SK-N-SH (cell line): ENCODE data around the gene C6orf15.

Experiments used
- TEAD4 ChIP-seq: IDR thresholded peaks from 2 replicates; pipeline ENCODE4 v1.4.0; 2012; ENCODE audit warnings: mild to moderate bottlenecking, borderline replicate concordance; ENCODE audit not compliant: insufficient read depth
- TF ChIP-seq, protein P1 (sequence below): IDR thresholded peaks from 2 replicates; pipeline ENCODE4 v1.4.0; 2012; ENCODE audit warnings: low read depth

DNA sequence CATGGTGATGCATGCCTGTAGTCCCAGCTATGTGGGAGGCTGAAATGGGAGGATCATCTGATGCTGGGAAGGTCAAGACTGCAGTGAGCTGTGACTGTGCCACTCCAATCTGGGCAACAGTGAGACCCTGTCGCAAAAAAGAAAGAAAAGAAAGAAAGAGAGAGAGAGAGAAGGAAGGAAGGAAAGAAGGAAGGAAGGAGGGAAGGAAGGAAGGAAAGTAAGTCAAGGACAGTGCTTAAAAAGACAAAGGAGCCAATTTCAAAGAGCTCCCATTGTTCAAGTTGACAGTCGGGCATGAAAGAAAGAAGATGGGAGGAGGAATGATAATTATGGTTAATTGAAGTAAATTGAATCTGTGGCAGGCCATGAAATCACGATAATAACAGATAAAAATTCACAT is 16.2 kb downstream of the C6orf15 start:
- TF ChIP-seq TEAD4: no peak
- TF ChIP-seq, protein P1, sequence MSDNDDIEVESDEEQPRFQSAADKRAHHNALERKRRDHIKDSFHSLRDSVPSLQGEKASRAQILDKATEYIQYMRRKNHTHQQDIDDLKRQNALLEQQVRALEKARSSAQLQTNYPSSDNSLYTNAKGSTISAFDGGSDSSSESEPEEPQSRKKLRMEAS: no peak
